Activated T-cell treated with anti-CD3 and anti-CD28 coated beads for 4 hours (primary cell): ENCODE data around the gene IL1RAP.

Experiments
- DNase-seq: peaks from one replicate; pipeline ENCODE4 v3.0.0-alpha.2; 2020

IL1RAP gene

GRCh38 chr3:190545191-190545590 lies 31.3 kb downstream of the IL1RAP start:
- DNase-seq = no peak

GRCh38 chr3:190546881-190547510 lies 33.1 kb downstream of the IL1RAP start:
- no peak for DNase-seq

- no peak for DNase-seq
Observed at GRCh38 chr3:190548031-190548656, 34.3 kb downstream of the IL1RAP start.

GRCh38 chr3:190552021-190552420 lies 38.1 kb downstream of the IL1RAP start:
- DNase-seq = no peak

- no peak for DNase-seq
Observed at GRCh38 chr3:190552969-190553759, 39.3 kb downstream of the IL1RAP start.

GRCh38 chr3:190554197-190554596 lies 40.3 kb downstream of the IL1RAP start:
- no peak for DNase-seq

- DNase-seq = no peak
Observed at GRCh38 chr3:190556351-190556750, 42.5 kb downstream of the IL1RAP start.

GRCh38 chr3:190557296-190557695 lies 43.4 kb downstream of the IL1RAP start:
- no peak for DNase-seq

GRCh38 chr3:190558316-190558715 lies 44.4 kb downstream of the IL1RAP start:
- DNase-seq = no peak

GRCh38 chr3:190558796-190559195 lies 44.9 kb downstream of the IL1RAP start:
- no peak for DNase-seq

GRCh38 chr3:190560013-190560895 lies 46.4 kb downstream of the IL1RAP start:
- DNase-seq = no peak

GRCh38 chr3:190562866-190563510 lies 49.1 kb downstream of the IL1RAP start:
- no peak for DNase-seq

- DNase-seq = no peak
Observed at GRCh38 chr3:190564175-190564574, 50.3 kb downstream of the IL1RAP start.

- no peak for DNase-seq
Observed at GRCh38 chr3:190566043-190566933, 52.4 kb downstream of the IL1RAP start.

GRCh38 chr3:190568036-190568435 lies 54.2 kb downstream of the IL1RAP start:
- no peak for DNase-seq

- no peak for DNase-seq
Observed at GRCh38 chr3:190574473-190574872, 60.6 kb downstream of the IL1RAP start.

GRCh38 chr3:190575437-190576185 lies 61.7 kb downstream of the IL1RAP start:
- no peak for DNase-seq

GRCh38 chr3:190577225-190577624 lies 63.3 kb downstream of the IL1RAP start:
- DNase-seq = no peak

GRCh38 chr3:190579514-190580137 lies 65.7 kb downstream of the IL1RAP start:
- no peak for DNase-seq

- DNase-seq = no peak
Observed at GRCh38 chr3:190580417-190580816, 66.5 kb downstream of the IL1RAP start.
